ENCODE results near the gene BCKDHA.
A peak's percentile ranks its signal among the peaks of the same experiment; 100 is the strongest.
"Not testable (repeated sequence)": the region's sequence is repeated elsewhere in the genome, so short reads cannot be mapped to it uniquely, and the experiment has no call there.

Gene BCKDHA

GRCh38 chr19:41405776-41406175 is 8.2 kb downstream of the BCKDHA start:
- DNase-seq (ENCODE audit: insufficient read length, low spot score) (no peak), FAIRE-seq (no peak)
- TF ChIP-seq POLR2A (IDR thresholded peaks at IDR 0.05; ENCODE audit: low read depth, low read length) = no peak

GRCh38 chr19:41407271-41407670 is 9.7 kb downstream of the BCKDHA start:
- TF ChIP-seq POLR2A (IDR thresholded peaks at IDR 0.05; ENCODE audit: low read depth, low read length) = no peak
- FAIRE-seq = no peak
- DNase-seq (ENCODE audit: insufficient read length, low spot score) = no peak

GRCh38 chr19:41408256-41408655 is 10.6 kb downstream of the BCKDHA start:
- FAIRE-seq (no peak), DNase-seq (ENCODE audit: insufficient read length, low spot score) (no peak)
- no peak for TF ChIP-seq POLR2A (IDR thresholded peaks at IDR 0.05; ENCODE audit: low read depth, low read length)

GRCh38 chr19:41408846-41409245 is 11.2 kb downstream of the BCKDHA start:
- not testable (repeated sequence) for DNase-seq (ENCODE audit: insufficient read length, low spot score); FAIRE-seq

GRCh38 chr19:41409288-41409687 is 11.7 kb downstream of the BCKDHA start:
- no peak for TF ChIP-seq POLR2A (IDR thresholded peaks at IDR 0.05; ENCODE audit: low read depth, low read length)
- DNase-seq (ENCODE audit: insufficient read length, low spot score) = peak; percentile 74
- FAIRE-seq = no peak

- no peak for TF ChIP-seq POLR2A (IDR thresholded peaks at IDR 0.05; ENCODE audit: low read depth, low read length)
- FAIRE-seq (no peak), DNase-seq (ENCODE audit: insufficient read length, low spot score) (no peak)
These were observed 12.9 kb downstream of the BCKDHA start for GRCh38 chr19:41410336-41411054.

- FAIRE-seq = no peak
- no peak for TF ChIP-seq POLR2A (IDR thresholded peaks at IDR 0.05; ENCODE audit: low read depth, low read length)
- no peak for DNase-seq (ENCODE audit: insufficient read length, low spot score)
These were observed 13.7 kb downstream of the BCKDHA start for GRCh38 chr19:41411100-41411967.

- DNase-seq (ENCODE audit: insufficient read length, low spot score) (no peak), FAIRE-seq (no peak)
- no peak for TF ChIP-seq POLR2A (IDR thresholded peaks at IDR 0.05; ENCODE audit: low read depth, low read length)
These were observed 14.3 kb downstream of the BCKDHA start for GRCh38 chr19:41411968-41412265.

- DNase-seq (ENCODE audit: insufficient read length, low spot score) (no peak), FAIRE-seq (no peak)
- no peak for TF ChIP-seq POLR2A (IDR thresholded peaks at IDR 0.05; ENCODE audit: low read depth, low read length)
These were observed 15.3 kb downstream of the BCKDHA start for GRCh38 chr19:41412953-41413352.

- no peak for TF ChIP-seq POLR2A (IDR thresholded peaks at IDR 0.05; ENCODE audit: low read depth, low read length)
- no peak for FAIRE-seq
- no peak for DNase-seq (ENCODE audit: insufficient read length, low spot score)
These were observed 16.3 kb downstream of the BCKDHA start for GRCh38 chr19:41413947-41414346.

- no peak for TF ChIP-seq POLR2A (IDR thresholded peaks at IDR 0.05; ENCODE audit: low read depth, low read length)
- no peak for FAIRE-seq
- DNase-seq (ENCODE audit: insufficient read length, low spot score) = no peak
These were observed 16.8 kb downstream of the BCKDHA start for GRCh38 chr19:41414461-41414860.

- TF ChIP-seq POLR2A (IDR thresholded peaks at IDR 0.05; ENCODE audit: low read depth, low read length) = no peak
- FAIRE-seq (no peak), DNase-seq (ENCODE audit: insufficient read length, low spot score) (no peak)
These were observed 17.5 kb downstream of the BCKDHA start for GRCh38 chr19:41415154-41415571.

- no peak for TF ChIP-seq POLR2A (IDR thresholded peaks at IDR 0.05; ENCODE audit: low read depth, low read length)
- FAIRE-seq (no peak), DNase-seq (ENCODE audit: insufficient read length, low spot score) (no peak)
These were observed 18.6 kb downstream of the BCKDHA start for GRCh38 chr19:41416194-41416674.

- no peak for TF ChIP-seq POLR2A (IDR thresholded peaks at IDR 0.05; ENCODE audit: low read depth, low read length)
- FAIRE-seq (no peak), DNase-seq (ENCODE audit: insufficient read length, low spot score) (no peak)
These were observed 22.7 kb downstream of the BCKDHA start for GRCh38 chr19:41420101-41420880.
